Measurements from ENCODE around the gene FXYD6. TPM values are rescaled to one million over a fixed set of nuclear protein-coding genes. Genes with fewer than 3 reads are reported as not detected.

Gene FXYD6
- total RNA-seq, 1 donor from 2014 or later = 57.1 TPM

DNA sequence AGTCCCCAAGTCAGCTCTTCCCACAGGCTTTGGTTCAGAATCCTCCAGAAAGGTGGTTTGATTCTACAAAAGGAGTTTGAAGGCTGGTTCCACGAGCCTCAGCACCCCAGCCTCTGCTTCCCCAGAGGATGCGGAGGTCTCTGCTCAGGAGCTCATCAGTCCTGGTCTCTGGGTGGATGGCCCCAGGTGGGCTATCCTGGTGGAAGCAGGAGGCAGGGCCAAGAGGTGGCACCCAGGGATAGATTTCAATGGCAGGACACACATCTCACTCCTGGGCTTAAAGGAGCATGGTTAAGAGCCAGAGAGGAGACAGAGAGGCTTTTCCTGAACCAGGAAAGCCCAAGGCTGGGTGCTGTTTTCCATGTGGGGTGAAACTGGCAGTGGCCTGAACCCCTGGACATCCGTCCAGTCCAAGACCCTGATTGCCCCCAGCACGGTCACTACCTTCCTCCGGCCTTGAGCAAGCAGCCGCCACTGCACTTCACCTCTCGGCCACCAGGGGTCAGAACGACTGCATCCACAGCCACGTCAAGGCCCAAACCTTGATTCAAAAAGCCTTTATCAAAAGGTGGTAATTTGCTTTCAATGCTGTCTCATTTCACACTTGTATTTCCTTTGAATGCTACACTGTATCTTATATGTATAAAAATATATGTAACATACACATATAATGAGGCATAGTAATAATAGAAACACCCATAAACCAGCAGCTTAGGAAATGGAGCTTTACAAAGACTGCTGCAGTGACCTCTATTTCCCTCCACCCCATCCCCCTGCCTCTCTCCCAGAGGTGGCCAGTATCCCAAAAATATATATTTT, 32.6 kb downstream of the FXYD6 start:
- Mint-ChIP-seq H3K36me3 (ENCODE audit: unreplicated experiment) (no peaks in the 10 kb centered on the region), H3K27ac (ENCODE audit: unreplicated experiment) (no peak overlapping the region), H3K4me1 (ENCODE audit: low read depth, unreplicated experiment) (no peaks in the 10 kb centered on the region), H3K9me3 (ENCODE audit: unreplicated experiment) (peaks cover 2% of the 10 kb centered on the region), H3K27me3 (ENCODE audit: unreplicated experiment) (no peaks in the 10 kb centered on the region), H3K4me3 (ENCODE audit: unreplicated experiment) (no peak overlapping the region)
- TF ChIP-seq, protein P1, sequence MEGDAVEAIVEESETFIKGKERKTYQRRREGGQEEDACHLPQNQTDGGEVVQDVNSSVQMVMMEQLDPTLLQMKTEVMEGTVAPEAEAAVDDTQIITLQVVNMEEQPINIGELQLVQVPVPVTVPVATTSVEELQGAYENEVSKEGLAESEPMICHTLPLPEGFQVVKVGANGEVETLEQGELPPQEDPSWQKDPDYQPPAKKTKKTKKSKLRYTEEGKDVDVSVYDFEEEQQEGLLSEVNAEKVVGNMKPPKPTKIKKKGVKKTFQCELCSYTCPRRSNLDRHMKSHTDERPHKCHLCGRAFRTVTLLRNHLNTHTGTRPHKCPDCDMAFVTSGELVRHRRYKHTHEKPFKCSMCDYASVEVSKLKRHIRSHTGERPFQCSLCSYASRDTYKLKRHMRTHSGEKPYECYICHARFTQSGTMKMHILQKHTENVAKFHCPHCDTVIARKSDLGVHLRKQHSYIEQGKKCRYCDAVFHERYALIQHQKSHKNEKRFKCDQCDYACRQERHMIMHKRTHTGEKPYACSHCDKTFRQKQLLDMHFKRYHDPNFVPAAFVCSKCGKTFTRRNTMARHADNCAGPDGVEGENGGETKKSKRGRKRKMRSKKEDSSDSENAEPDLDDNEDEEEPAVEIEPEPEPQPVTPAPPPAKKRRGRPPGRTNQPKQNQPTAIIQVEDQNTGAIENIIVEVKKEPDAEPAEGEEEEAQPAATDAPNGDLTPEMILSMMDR (IDR thresholded peaks at IDR 0.05; ENCODE audit: partially characterized antibody, unreplicated experiment) = peak; percentile 98
- DNase-seq = peak; percentile 92

DNA sequence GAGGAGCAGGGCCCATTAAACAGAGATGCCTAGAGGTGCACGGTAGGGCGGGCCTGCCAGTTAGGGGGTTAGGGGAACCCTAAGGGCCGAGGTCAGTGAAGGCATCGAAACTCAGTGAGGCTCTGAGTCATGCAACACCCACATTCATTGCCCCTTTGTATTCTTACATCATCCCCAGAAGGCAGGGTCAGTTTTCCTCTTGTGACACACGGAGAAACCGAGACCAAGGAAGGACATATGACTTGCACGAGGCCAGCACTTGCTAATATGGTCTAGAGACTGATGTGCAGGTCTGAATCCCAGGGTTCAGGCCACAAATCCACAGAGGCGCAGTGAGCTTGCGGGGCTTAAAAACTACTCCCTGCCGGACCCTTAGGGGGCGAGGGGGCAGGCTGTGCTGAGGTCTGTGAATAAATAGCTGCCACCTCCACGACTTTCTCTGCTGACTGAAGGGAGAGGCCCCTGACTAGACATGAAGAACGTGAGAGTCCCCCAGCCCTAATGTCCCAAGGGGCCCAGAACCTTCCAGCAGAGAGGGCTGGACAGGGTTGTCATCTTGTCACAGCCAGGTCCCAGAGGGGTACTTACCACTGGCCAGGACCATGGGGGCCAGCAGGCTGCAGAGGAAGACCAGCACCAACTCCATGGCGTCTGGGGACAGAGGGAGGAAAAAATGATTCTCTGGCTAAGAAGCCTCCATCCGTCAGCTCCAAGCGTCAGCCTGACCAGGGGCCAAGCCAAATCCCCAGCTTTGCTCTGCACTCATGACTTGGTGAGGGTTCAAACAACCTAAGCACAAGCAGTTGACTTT, 34.1 kb downstream of the FXYD6 start:
- Mint-ChIP-seq H3K36me3 (ENCODE audit: unreplicated experiment) (no peaks in the 10 kb centered on the region), H3K9me3 (ENCODE audit: unreplicated experiment) (peaks cover 2% of the 10 kb centered on the region), H3K4me3 (ENCODE audit: unreplicated experiment) (no peak overlapping the region), H3K4me1 (ENCODE audit: low read depth, unreplicated experiment) (peaks cover 12% of the 10 kb centered on the region), H3K27me3 (ENCODE audit: unreplicated experiment) (no peaks in the 10 kb centered on the region), H3K27ac (ENCODE audit: unreplicated experiment) (no peak overlapping the region)
- DNase-seq = no peak
- TF ChIP-seq, protein P1 (IDR thresholded peaks at IDR 0.05; ENCODE audit: partially characterized antibody, unreplicated experiment) = no peak

DNA sequence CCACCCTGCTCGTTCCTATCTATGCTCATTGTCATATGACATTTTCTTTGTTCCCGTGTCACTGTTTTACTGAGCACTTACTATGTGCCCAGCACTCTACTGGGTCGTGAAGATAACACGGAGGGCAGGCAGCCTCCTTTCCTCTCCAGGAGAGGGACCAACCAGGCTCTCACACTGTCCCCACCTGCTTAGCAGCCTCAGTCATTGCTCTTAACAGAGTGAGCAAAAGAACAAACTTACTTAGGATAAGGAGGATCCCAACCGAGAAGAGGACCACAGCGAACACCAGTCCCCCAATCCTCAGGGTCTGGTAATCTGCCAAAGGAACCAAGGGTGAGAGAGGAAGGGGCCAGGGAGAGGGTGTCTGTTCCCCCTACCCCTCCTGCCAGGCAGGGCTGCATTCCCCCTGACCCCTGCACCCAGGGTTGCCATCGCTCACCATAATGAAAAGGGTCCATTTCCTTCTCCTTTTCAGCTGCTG, 34.9 kb downstream of the FXYD6 start:
- Mint-ChIP-seq H3K4me1 (ENCODE audit: low read depth, unreplicated experiment) (peaks cover 15% of the 10 kb centered on the region), H3K27ac (ENCODE audit: unreplicated experiment) (no peak overlapping the region), H3K4me3 (ENCODE audit: unreplicated experiment) (no peak overlapping the region), H3K36me3 (ENCODE audit: unreplicated experiment) (no peaks in the 10 kb centered on the region), H3K9me3 (ENCODE audit: unreplicated experiment) (peaks cover 2% of the 10 kb centered on the region), H3K27me3 (ENCODE audit: unreplicated experiment) (no peaks in the 10 kb centered on the region)
- TF ChIP-seq, protein P1 (IDR thresholded peaks at IDR 0.05; ENCODE audit: partially characterized antibody, unreplicated experiment) = no peak
- DNase-seq = no peak

DNA sequence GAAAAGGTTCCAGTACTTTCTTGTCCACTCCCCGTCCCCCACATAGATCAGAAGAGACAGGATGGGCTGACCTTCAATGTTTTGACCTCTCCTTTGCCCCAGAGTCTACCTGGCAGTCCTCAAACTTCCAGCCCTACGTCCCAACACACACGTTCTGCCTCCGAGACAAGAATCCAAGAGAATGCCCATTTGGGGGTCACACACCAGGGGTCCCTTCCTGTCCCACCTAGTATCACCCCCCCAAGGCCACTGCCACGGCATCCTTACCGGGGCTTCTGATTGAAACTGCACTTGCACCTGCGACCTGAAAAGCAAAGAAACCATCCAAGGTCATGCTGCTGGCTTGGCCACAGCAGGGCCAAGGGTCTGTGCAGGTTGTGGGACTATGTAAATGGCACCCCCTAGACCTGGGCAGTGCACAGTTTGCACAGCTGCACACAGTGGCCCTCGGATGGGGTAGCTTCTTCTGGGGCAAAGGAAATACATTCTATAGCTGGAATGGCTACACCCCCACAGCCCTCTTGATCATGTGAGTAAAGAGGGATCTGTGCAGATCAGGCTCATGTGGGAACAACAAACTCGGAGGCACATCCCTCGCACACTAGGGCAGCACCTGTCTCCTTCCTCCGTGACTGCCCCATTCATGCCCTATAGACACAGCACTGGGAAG, 35.4 kb downstream of the FXYD6 start:
- Mint-ChIP-seq H3K4me3 (ENCODE audit: unreplicated experiment) (no peak overlapping the region), H3K9me3 (ENCODE audit: unreplicated experiment) (peaks cover 2% of the 10 kb centered on the region), H3K27ac (ENCODE audit: unreplicated experiment) (no peak overlapping the region), H3K4me1 (ENCODE audit: low read depth, unreplicated experiment) (peaks cover 15% of the 10 kb centered on the region), H3K36me3 (ENCODE audit: unreplicated experiment) (no peaks in the 10 kb centered on the region), H3K27me3 (ENCODE audit: unreplicated experiment) (no peaks in the 10 kb centered on the region)
- TF ChIP-seq, protein P1 (IDR thresholded peaks at IDR 0.05; ENCODE audit: partially characterized antibody, unreplicated experiment) = no peak
- DNase-seq = no peak

All from glutamatergic neuron (in vitro differentiated cells).